HT1080 (cell line): ENCODE results near the gene RPL27. TPM values are rescaled to one million over a fixed set of nuclear protein-coding genes. Genes with fewer than 3 reads are reported as not detected.
"Not testable (repeated sequence)": the region's sequence is repeated elsewhere in the genome, so short reads cannot be mapped to it uniquely, and the experiment has no call there.

Experiments
- DNase-seq: peaks from one replicate; pipeline ENCODE4 v3.0.0-alpha.2; 2015; ENCODE audit warnings: low read depth
- total RNA-seq: library from RNA; depleted of rRNA; stranded (reverse); fragments of >200 nt; shearing (Covaris generic); gene quantifications from 2 replicates; pipeline ENCODE4 v1.2.3, GENCODE V29; 2014

The RPL27 gene
- total RNA-seq, 1 experiment from 2014 or later, result 2,292 TPM

- DNase-seq, result no peak
Measured at GRCh38 chr17:42992872-42993271, 5.3 kb upstream of the RPL27 start.

DNA sequence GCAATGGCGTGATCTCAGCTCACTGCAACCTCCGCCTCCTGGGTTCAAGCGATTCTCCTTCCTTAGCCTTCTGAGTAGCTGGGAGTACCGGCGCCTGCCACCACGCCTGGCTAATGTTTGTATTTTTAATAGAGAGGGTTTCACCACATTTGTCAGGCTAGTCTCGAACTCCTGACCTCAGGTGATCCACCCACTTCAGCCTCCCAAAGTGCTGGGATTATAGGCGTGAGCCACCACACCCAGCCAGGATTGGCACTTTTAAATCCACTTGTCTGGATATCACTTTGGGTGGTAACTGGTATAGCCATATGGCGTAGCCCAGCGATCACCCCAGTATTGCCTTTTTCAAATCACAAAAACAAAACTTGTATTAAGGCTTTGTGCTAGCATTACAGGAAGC lies 4.3 kb upstream of the RPL27 start:
- not testable (repeated sequence) for DNase-seq

GRCh38 chr17:42997390-42997983 lies 732 bp upstream of the RPL27 start:
- no peak for DNase-seq

GRCh38 chr17:42999003-42999525 lies 845 bp downstream of the RPL27 start:
- no peak for DNase-seq

DNA sequence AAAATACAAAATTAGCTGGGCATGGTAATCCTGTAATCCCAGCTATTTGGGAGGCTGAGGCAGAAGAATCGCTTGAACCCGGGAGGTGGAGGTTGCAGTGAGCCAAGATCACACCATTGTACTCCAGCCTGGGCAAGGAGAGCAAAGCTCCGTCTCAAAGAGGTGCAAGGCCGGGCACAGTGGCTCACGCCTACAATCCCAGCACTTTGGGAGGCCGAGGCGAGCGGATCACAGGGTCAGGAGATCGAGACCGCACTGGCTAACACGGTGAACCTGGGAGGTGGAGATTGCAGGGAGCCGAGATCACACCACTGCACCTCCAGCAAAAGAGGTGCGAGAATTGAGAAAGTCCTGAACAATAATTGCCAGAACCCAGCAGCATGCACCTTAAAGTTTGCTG lies 2.7 kb downstream of the RPL27 start:
- not testable (repeated sequence) for DNase-seq

DNA sequence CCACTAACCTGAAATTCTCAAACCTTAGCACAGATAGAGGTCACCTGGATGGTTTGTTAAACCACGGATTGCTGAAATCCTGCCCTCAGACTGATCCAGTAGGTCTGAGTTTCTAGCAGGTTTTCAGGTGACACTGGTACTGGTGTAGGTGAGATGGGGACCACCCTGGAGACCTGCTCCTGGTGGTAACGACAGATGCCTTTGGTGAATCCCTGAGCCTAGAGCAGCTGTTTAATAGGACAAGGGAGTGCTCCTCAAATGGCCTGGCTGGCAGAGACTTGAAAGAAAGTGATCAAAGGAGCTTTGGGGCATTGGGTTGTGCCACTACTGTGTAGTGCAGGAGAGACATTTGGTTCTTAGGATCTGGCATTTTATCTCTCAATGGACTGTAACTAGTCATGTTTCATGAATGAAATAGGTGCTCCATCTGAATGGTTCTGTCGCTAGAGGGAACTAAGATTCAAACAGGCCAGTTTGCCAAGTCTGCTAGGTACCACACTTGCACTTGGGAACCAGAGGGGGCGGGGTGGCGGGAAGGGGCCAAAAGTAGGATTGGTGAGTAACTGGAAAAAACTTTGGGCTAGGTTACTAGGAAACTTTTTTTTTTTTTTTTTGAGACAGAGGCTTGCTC lies 5.4 kb downstream of the RPL27 start:
- peak; percentile 80 for DNase-seq

GRCh38 chr17:43006639-43007551 lies 8.7 kb downstream of the RPL27 start, which contains the start of gene IFI35:
TSS of gene IFI35 (plus strand) at chr17:43006784. CDS start at chr17:43006948, 164 bp downstream.
- DNase-seq, result peak; percentile 82

DNA sequence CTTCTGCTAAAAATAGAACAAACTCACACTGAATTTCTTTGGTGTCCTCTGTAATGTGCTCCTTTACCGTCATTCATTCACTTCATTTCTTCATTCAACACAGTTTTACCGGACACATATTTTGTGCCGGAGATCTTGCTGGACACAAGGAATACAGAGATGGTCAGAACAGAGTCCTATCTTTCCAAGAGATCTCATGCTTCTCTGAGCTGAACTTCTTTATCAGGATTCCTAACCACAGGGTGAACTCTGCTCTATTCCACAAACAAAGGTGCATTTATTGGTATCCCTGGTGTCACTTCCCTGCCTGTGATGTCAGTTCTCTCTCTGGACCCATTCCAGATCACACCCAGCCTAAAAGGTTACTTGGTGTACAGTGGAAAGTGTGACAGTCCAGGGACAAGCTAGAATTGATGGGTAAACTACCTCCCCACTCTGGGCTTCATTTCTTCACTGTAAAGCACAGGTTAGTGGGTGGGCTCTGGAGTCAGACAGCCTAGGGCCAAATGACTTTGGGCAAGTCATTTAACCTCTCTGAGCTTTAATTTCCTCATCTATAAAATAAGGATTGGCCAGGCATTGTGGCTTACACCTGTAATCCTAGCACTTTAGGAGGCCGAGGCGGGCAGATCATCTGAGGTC lies 12.6 kb downstream of the RPL27 start:
- DNase-seq, result no peak

GRCh38 chr17:43011728-43012472 lies 13.7 kb downstream of the RPL27 start:
- DNase-seq, result no peak

DNA sequence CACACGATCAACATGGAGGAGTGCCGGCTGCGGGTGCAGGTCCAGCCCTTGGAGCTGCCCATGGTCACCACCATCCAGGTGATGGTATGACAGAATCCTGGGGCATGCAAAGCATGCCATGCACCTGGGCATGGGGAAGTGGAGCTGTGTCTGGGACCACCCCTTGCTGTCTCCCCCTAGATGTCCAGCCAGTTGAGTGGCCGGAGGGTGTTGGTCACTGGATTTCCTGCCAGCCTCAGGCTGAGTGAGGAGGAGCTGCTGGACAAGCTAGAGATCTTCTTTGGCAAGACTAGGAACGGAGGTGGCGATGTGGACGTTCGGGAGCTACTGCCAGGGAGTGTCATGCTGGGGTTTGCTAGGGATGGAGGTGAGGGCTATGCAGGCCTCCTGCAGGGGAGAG lies 15.1 kb downstream of the RPL27 start:
- no peak for DNase-seq

DNA sequence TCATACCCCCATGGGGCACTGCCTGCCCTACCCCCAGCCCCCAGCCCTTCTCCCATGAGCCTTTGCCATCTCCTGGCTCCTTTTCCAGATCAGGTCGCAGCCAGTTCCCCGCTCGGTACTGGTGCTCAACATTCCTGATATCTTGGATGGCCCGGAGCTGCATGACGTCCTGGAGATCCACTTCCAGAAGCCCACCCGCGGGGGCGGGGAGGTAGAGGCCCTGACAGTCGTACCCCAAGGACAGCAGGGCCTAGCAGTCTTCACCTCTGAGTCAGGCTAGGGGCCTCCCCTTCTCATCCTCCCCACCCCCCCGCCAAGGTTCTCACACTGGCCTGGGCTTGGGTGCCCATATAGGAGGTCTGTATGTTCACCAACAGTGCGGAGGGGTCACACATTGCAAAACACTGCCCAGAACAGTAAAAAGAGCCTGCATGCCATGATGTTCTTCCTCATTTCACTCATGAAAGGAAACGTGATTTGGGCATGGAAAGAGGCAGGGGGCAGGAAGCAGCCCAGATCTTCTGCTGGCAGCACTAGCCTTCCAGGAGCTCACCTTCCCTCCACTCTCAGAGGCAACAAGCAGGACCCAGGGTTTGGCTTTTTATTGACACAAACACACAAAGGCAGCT lies 15.9 kb downstream of the RPL27 start:
- no peak for DNase-seq

DNA sequence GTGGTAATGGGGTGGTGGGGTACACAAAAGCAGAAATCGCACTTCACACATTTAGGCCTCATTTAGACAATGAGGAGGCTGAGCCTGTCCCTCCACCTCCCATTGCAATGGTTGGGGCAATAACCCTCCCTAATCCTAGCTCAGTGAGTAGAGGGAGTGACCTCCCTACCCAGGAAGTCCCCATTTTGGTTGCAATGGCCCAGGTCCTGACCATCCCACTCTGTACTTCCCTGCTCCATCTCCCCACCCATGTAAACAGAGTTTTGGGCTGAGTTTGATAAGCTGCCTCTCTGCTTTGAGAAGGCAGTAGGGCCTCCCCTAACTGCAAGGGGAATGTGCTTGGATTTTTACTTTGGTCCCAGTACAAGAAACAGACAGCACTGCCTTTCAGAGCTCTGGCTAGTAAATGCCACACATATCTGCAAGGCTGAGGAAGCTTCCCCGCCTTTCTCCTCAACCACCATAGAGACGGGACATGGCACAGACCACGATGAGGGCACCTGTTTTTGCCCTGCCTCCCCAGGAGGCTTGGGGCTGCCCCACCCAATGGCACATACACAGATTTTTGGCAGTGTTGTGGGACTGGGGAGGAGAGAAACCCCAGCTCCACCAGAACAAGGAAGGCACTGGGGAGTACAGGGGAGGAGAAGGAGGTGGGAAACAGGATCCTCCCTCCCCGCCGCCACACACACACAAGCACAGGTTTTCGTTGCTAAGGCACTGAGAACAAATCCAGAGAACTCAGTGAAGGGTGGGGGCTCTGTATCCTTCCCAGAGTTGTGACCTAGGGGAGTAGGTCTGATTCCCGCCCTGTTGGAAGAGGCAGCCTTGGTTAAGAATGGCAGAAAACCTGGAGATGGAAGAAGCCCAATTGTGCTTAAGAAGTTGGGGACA lies 16.7 kb downstream of the RPL27 start:
- no peak for DNase-seq

DNA sequence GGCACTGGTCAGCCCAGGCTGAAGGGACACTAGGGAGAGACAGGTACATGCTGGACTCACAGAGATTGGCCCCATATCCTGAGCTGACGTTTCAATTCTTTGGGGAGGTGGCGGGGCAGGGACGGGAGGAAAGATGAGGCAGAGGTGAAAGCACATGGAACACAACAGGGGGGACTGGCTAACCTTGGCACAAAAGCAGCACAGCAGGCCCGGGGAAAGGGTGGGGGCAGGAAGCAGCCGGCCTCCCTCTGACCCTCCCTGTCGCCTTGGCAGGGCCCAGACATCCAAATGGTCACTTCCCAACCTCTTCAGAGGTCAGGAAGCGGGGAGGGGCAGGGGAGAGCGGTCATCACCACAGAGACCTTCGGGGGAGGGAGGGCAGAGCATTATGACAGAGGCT lies 17.4 kb downstream of the RPL27 start:
- no peak for DNase-seq

- DNase-seq, result no peak
Measured at GRCh38 chr17:43016216-43016615, 18.0 kb downstream of the RPL27 start.

DNA sequence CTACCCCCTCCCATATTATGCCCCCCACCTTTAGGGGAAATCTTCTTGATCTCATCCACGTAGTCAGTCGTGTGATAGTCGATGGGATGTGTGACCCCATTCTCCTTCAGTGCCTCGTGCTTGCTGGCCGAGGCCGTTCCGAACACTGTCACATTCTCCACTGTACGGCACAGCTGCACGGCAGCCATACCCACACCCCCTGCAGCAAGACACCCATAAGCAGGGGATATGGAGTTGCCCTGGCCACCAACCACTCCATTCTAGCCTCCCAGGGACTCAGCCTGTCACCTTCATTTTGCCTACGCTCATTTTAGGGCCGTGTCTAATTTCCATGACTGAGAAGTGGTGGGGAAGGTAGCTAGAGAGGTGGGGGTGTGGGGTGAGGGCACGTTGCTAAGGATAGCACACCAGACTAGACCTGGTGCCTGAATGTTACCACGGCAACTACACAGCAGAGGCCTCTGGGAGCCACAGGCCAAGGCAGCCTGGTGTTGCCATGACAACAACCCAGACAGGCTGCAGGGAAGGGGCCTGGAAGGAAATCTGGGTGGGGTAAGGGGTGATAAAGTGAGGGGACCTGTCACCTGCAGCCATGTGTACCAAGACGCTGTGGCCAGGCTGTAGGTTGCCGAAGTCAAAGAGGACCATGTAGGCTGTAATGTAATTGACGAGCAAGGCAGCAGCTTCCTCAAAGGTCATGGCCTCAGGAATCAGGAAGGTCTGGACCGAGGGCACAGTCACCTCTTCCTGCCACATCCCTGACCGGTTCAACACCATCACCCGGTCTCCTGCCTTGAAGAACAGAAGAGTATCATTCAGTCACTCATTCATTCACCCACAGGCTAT lies 20.0 kb downstream of the RPL27 start:
- peak; percentile 13 for DNase-seq

DNA sequence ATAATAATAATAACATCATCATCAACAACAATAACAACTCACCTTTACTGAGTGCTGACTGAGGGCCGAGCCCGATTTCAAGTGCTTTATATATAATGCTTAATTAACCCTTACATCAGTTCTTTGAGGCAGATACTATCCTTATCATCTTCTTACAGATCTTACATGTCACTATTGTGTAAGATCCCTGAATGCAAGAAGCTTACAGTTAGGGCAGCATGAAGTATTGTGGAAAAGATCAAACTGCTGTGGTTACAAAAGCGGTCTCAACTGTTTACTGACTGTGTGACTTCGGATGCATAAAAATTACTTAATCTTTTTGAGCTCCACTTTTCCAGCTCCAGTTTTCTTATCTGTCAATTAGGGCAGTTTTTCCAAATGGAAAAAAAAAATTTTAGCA lies 20.7 kb downstream of the RPL27 start:
- no peak for DNase-seq

GRCh38 chr17:43019418-43019817 lies 21.2 kb downstream of the RPL27 start:
- DNase-seq, result no peak

GRCh38 chr17:43020030-43020621 lies 21.9 kb downstream of the RPL27 start:
- no peak for DNase-seq
